ENCODE measurements around the gene MAEA.

- no peak for TF ChIP-seq CTCF (IDR thresholded peaks at IDR 0.05)
- no peak for TF ChIP-seq POLR2AphosphoS5 (IDR thresholded peaks at IDR 0.05)
- TF ChIP-seq POLR2A (IDR thresholded peaks at IDR 0.05) = no peak
Observed at GRCh38 chr4:1375051-1375721, 85.5 kb downstream of the MAEA start.
